SU-DHL-6 (cell line): Measurements from ENCODE around the gene CENPF.

Experiments used
- H2AFZ ChIP-seq: fragments of 200-600 bp; sonication (generic); 2 replicates; pipeline ENCODE4 v1.6.1; 2014; ENCODE audit warnings: low read depth, mild to moderate bottlenecking, moderate library complexity, mixed read lengths, antibody characterized with exemption, low read length; ENCODE audit not compliant: severe bottlenecking
- H3F3A ChIP-seq: fragments of 200-600 bp; shearing (Covaris generic); 2 replicates; pipeline ENCODE4 v1.6.0; 2016; ENCODE audit warnings: antibody characterized with exemption, mild to moderate bottlenecking; ENCODE audit not compliant: insufficient read depth
- H3K27ac ChIP-seq: fragments of 200-600 bp; sonication (generic); 2 replicates; pipeline ENCODE4 v1.5.1; 2016; ENCODE audit warnings: low read depth, mild to moderate bottlenecking, low read length, moderate library complexity, mixed read lengths
- H3K27me3 ChIP-seq: fragments of 200-600 bp; sonication (generic), shearing (Covaris generic); 2 replicates; pipeline ENCODE4 v1.6.0; 2014; ENCODE audit warnings: mild to moderate bottlenecking, low read length
- H3K36me3 ChIP-seq: fragments of 200-600 bp; sonication (generic); 2 replicates; pipeline ENCODE4 v1.6.1; 2014; ENCODE audit warnings: mild to moderate bottlenecking, low read length, mixed read lengths
- H3K4me2 ChIP-seq: fragments of 300-600, 200-600 bp; shearing (Covaris generic), sonication (generic); 2 replicates; pipeline ENCODE4 v1.6.0; 2014; ENCODE audit warnings: low read length, low read depth, mild to moderate bottlenecking; ENCODE audit not compliant: poor library complexity, severe bottlenecking
- H3K4me3 ChIP-seq: fragments of 200-600 bp; sonication (generic); 2 replicates; pipeline ENCODE4 v1.5.1; 2014; ENCODE audit warnings: antibody characterized with exemption, low read length, mild to moderate bottlenecking, mixed read lengths; ENCODE audit not compliant: insufficient read depth, poor library complexity, severe bottlenecking
- H3K79me2 ChIP-seq: fragments of 200-600 bp; sonication (generic); 2 replicates; pipeline ENCODE4 v1.6.1; 2014; ENCODE audit warnings: mild to moderate bottlenecking, low read length, moderate library complexity; ENCODE audit not compliant: insufficient read depth
- H3K9ac ChIP-seq: fragments of 200-600 bp; sonication (generic); 2 replicates; pipeline ENCODE4 v1.7.0; 2014; ENCODE audit warnings: mild to moderate bottlenecking, low read length
- H3K9me2 ChIP-seq: fragments of 200-600 bp; sonication (generic); replicated peaks from 2 replicates; pipeline ENCODE4 v1.6.1; 2014; ENCODE audit warnings: low read length; ENCODE audit not compliant: insufficient read depth
- H3K9me3 ChIP-seq: fragments of 200-600 bp; sonication (generic); 2 replicates; pipeline ENCODE4 v1.6.1; 2014; ENCODE audit warnings: low read length, mixed read lengths; ENCODE audit not compliant: insufficient read depth
- H4K20me1 ChIP-seq: fragments of 200-600 bp; sonication (generic); 2 replicates; pipeline ENCODE4 v1.6.1; 2014; ENCODE audit warnings: low read depth, mild to moderate bottlenecking, antibody characterized with exemption, low read length, moderate library complexity, mixed read lengths
- CTCF ChIP-seq: fragments of 200-600 bp; sonication (generic); IDR thresholded peaks from one replicate; pipeline ENCODE4 v1.5.1; 2017; ENCODE audit warnings: antibody characterized with exemption, mild to moderate bottlenecking, low read length, moderate library complexity; ENCODE audit not compliant: insufficient read depth, poor library complexity, severe bottlenecking
- EZH2phosphoT487 ChIP-seq: fragments of 200-600 bp; sonication (generic), shearing (Covaris generic); conservative IDR thresholded peaks from 2 replicates; pipeline ENCODE4 v1.6.1; 2018; ENCODE audit warnings: mild to moderate bottlenecking, antibody characterized with exemption, low read length, moderate library complexity, mixed read lengths

The CENPF gene

DNA sequence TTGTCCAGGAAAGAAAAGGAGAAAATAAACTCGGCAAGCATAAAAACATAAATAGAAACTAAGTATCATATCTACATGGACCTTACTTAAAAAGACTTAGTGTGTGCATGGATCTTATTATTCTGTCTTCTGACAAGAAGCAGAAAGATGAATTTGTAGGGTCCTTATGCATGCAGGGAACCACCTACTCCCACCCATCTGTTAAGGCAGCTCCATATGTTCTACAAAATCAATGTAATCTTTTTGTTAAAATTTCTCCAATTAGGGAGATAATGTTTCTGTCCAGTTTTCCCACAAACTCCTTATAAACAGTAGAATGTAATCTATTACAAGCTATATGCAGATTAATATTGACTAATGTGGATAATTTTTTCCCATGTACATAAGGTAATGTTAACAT lies 37.7 kb upstream of the CENPF start:
- Histone ChIP-seq H2AFZ (no peak overlapping the region), H3K36me3 (no peaks in the 10 kb centered on the region), H3K9me3 (no peaks in the 10 kb centered on the region), H3K27ac (no peak overlapping the region), H3K9ac (no peak overlapping the region), H3K4me3 (no peak overlapping the region), H3K27me3 (no peaks in the 10 kb centered on the region), H3K79me2 (no peaks in the 10 kb centered on the region), H3K4me2 (no peak overlapping the region), H4K20me1 (no peaks in the 10 kb centered on the region), H3K9me2 (no peaks in the 10 kb centered on the region), H3F3A (no peaks in the 10 kb centered on the region)
- TF ChIP-seq CTCF (no peak), EZH2phosphoT487 (no peak)

GRCh38 chr1:214566158-214567104 lies 36.6 kb upstream of the CENPF start:
- no peaks in the 10 kb centered on the region for H3K9me3 ChIP-seq
- H3F3A ChIP-seq = no peaks in the 10 kb centered on the region
- no peak for TF ChIP-seq EZH2phosphoT487
- TF ChIP-seq CTCF = no peak
- no peaks in the 10 kb centered on the region for H3K27me3 ChIP-seq
- H3K4me3 ChIP-seq = no peak overlapping the region
- H3K9me2 ChIP-seq = no peaks in the 10 kb centered on the region
- H3K36me3 ChIP-seq = no peaks in the 10 kb centered on the region
- no peak overlapping the region for H2AFZ ChIP-seq
- H3K27ac ChIP-seq = no peak overlapping the region
- no peak overlapping the region for H3K9ac ChIP-seq
- no peaks in the 10 kb centered on the region for H4K20me1 ChIP-seq
- H3K79me2 ChIP-seq = no peaks in the 10 kb centered on the region
- no peak overlapping the region for H3K4me2 ChIP-seq

DNA sequence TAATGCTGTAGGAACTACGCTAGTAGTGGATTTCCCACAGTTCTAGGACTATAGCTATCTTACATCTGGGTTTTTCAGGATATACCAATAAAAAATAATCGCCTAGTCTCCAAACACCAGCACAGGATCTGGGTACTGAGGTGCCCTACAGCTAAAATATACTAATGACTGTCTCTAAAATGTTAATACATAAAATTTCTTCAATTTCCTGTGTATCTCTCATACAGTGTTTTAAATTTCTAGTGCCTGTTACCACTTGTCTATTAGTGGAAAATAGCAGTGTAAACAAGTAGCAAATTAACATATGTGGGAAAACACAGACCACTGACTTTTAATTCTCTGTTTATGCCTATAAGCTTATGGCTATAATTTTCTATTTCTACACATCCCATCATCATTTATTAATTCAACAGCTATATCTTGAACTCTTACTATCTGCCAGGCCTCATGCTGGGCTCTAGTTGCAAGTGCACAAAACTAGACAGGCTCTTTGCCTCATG lies 35.5 kb upstream of the CENPF start:
- no peaks in the 10 kb centered on the region for H3K27me3 ChIP-seq
- TF ChIP-seq CTCF = no peak
- no peak for TF ChIP-seq EZH2phosphoT487
- H3K36me3 ChIP-seq = no peaks in the 10 kb centered on the region
- H3K4me2 ChIP-seq = no peak overlapping the region
- no peaks in the 10 kb centered on the region for H4K20me1 ChIP-seq
- H3K4me3 ChIP-seq = no peak overlapping the region
- H3K27ac ChIP-seq = no peak overlapping the region
- H3K79me2 ChIP-seq = no peaks in the 10 kb centered on the region
- H3K9me2 ChIP-seq = no peaks in the 10 kb centered on the region
- no peaks in the 10 kb centered on the region for H3K9me3 ChIP-seq
- H3K9ac ChIP-seq = no peak overlapping the region
- H2AFZ ChIP-seq = no peak overlapping the region
- H3F3A ChIP-seq = no peaks in the 10 kb centered on the region
